Central memory CD4-positive, alpha-beta T cell (primary cell): ENCODE results near the gene AADACL2.
"Not testable (repeated sequence)": the region's sequence is repeated elsewhere in the genome, so short reads cannot be mapped to it uniquely, and the experiment has no call there.

Experiments
- DNase-seq: peaks from one replicate; pipeline ENCODE4 v3.0.0; 2022
- total RNA-seq, 3 experiments: gene quantifications; one replicate each; lab custom pipeline; 2026; lab: John Stamatoyannopoulos, UW

Gene AADACL2, protein sequence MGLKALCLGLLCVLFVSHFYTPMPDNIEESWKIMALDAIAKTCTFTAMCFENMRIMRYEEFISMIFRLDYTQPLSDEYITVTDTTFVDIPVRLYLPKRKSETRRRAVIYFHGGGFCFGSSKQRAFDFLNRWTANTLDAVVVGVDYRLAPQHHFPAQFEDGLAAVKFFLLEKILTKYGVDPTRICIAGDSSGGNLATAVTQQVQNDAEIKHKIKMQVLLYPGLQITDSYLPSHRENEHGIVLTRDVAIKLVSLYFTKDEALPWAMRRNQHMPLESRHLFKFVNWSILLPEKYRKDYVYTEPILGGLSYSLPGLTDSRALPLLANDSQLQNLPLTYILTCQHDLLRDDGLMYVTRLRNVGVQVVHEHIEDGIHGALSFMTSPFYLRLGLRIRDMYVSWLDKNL
- total RNA-seq, result 0 reads per million in 3 experiments

- no peak for DNase-seq
Measured at GRCh38 chr3:151733613-151734012, at the start of gene AADACL2. Gene AADACL2, plus strand, starts transcription at chr3:151733927. Its CDS starts 109 bp downstream, at chr3:151734036.

- no peak for DNase-seq
Measured at GRCh38 chr3:151684094-151684493, 49.6 kb upstream of the AADACL2 start.

DNA sequence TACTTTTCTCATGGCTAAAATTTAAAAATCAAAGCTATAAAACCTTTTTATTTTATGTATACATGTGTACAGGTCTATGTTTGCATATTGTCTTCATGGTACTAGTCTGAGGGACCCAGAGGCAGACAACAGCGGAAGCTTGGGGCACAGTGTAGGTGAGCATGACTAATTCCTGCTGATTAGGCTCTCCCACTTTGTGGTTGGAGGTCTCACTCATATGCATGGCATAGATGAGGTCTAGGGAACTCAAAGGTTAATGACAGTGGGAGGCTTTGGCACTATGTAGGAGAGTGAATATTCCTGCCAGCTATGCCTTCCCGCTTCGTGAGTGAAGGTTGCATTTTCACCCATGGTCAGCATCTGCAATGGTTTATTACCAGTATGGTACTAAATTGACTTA, 47.5 kb upstream of the AADACL2 start:
- DNase-seq, result no peak

GRCh38 chr3:151687076-151687475, 46.7 kb upstream of the AADACL2 start:
- DNase-seq, result no peak

DNA sequence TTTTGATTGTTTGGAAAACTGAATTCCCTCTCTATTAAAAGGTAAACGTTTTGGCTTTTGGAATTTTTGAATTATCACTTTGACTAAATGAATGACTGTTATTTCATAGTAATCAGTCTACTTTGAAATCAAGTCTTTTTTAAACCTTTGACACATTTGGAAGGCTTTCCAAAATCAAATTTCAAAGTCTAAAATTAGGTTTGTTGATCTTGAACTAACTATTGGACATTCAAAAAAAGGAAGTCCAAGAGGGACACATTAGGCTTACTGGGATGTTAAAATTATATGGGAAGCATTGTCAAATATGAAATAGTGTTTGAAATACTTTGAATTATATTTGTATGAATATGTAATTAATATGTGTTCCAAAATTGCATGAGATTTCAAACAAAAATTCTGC, 45.2 kb upstream of the AADACL2 start:
- no peak for DNase-seq

GRCh38 chr3:151690645-151691044, 43.1 kb upstream of the AADACL2 start:
- DNase-seq, result no peak

DNA sequence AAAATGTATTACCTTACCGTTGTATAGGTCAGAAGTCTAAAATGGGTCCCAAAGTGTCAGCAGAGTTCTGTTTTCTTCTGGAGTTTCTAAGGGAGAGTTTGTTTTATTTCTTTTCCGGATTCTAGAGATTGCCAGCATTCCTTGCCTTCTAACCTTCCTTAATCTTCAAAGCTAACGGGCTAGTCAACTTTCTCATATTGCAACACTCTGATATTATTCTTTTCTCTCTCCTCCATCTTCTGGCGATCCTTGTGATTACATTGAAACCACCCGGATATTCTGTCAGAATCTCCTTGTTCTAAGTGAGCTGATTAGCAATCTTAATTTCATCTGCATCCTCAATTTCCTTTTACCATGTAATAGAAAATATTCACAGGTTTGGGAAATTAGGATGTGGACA, 36.2 kb upstream of the AADACL2 start:
- no peak for DNase-seq

DNA sequence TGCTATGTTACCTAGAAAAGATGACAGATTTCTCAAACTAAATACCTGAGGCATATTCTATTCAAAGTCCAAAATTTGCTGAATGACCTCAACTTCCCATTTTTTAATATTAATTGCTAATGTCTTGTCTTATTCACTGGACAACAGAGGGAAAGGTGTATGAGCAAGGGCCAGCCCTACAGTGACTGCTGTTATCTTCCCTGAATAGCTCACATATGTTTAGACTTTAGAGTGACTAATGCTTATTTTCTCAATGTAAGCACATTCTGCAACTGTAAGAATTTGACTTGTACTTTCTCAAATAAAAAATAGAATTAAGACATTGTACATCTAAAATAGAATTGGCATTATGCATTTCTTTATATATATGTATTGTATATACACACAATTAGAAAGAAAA, 26.5 kb upstream of the AADACL2 start:
- no peak for DNase-seq

- DNase-seq, result no peak
Measured at GRCh38 chr3:151708868-151709267, 24.9 kb upstream of the AADACL2 start.

DNA sequence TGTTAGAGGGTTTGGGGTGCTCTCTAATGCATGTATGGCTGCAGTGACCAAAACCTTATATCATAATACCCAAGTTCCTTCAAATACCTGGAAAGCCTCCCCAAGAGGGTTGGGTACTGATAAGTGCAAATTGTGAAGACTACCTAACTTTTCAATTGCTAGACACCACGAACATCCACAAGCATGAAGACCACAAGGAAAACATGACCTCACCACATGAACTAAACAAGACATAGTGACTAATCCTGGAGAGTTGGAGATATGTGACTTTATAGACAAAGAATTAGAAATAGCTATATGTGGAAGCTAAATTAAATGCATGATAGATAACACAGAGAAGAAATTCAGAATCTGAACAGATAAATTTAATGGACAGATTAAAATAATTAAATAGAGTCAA, 23.9 kb upstream of the AADACL2 start:
- DNase-seq, result no peak

DNA sequence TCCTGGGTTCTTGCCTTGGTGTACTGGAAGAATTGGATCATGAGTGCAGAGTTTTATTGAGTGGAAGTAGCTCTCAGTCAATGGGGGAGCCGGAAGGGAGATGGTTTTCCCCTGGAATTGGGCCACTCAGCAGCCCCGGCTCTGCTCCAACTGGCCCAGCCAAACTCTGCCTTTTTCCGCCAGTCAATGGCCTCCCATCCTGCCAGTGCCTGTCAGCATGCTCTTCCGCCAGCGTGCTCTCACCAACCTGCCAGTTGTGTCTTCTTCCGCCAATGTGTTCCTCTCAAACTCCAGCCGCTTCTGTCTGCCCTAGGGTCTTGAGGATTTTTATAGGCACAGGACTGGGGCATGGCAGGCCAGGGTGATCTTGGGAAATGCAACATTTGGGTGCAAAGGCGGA, 12.4 kb upstream of the AADACL2 start:
- no peak for DNase-seq

- no peak for DNase-seq
Measured at GRCh38 chr3:151722856-151723255, 10.9 kb upstream of the AADACL2 start.

- DNase-seq, result no peak
Measured at GRCh38 chr3:151724576-151725562, 8.9 kb upstream of the AADACL2 start.

DNA sequence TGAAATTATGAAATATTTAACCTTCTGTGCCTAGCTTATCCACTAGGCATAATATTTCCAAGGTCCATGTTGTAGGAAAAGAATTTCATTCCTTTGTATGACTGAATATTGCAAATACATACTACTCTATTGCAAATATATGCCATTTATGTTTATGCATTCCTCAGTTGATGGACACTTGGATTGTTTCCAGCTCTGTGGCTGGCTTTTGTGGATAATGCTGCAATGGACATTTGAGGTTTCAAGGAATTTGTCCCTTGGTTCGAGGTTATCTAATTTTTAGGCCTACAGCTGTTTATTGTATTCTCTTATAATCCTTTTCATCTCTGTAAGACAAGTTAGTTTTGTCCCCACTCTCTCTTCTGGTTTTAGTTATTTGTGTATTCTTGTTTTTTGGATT, 7.7 kb upstream of the AADACL2 start:
- no peak for DNase-seq

DNA sequence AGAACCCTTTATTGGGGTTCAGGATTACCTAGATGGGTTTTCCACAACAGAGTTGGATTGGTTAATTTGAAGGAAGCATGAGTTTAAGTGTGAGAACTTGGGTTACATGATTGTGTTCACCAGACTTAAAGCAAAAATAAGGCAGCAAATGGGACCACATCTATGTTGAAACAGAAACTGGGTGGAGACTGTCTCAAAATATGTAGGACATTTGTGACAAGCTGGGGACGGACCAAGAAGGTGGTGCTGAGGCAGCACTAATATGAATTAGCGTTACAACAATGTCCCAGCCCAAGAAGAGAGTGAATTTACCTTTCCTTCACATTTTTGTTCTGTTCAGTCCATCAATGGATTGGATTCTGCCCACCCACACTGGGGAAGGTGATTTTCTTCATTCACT, 866 bp upstream of the AADACL2 start:
- DNase-seq, result no peak

GRCh38 chr3:151740581-151740980, 6.9 kb downstream of the AADACL2 start:
- no peak for DNase-seq

DNA sequence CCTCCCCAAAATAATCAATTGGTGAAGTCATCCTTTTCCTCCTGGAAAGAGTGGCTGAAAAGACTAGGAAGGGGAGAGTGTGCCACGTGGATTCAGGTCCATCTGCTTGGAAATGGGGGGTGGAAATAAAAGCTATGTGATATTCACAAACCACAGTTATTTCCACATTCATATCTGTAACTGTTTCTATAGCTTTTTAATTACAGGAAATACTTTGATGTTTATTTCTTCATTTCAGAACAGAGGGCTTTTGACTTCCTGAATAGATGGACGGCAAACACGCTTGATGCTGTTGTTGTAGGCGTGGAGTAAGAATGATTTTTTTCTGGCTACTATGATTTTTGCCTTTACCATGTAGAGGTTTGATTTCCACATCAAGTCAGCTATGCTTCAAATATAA, 10.1 kb downstream of the AADACL2 start:
- DNase-seq, result no peak

- no peak for DNase-seq
Measured at GRCh38 chr3:151750181-151750580, 16.5 kb downstream of the AADACL2 start.

GRCh38 chr3:151750678-151751077, 17.0 kb downstream of the AADACL2 start:
- no peak for DNase-seq

DNA sequence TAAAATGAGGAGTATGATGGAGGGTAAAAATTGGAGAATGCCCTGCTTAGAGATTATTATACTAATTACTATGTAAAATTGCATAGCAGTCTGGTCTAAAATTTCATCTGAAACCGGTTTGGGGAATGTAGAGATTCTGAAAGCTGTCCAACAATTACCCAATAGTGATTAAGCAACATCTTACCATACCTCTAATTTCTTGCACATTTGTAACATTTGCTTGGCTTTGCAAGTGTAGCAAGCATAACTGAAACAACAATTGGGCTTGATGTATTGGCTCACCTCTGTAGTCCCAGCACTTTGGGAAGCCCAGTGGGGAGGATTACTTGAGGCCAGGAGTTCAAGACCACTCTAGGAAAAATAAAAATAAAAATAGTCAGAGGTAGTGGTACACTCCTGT, 17.4 kb downstream of the AADACL2 start:
- no peak for DNase-seq

DNA sequence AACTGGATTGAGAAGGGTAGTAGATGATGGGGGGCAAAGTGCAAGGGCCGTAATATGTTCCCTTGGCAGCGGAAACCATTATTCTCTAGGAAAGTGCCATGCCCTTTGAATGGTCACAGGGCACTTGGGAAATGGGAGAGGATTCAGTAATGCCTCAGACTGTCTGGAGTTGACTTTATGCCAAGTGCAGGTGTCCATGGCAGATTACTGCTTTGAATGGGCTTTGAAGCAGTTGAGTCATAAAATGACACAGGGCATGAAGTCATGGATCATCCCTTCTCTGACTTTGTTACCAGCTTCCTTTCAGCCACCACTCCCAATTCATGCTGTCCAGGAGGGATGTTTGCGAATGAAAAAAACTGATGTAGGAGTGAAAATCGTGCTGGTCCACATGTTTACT, 20.1 kb downstream of the AADACL2 start:
- DNase-seq, result no peak

DNA sequence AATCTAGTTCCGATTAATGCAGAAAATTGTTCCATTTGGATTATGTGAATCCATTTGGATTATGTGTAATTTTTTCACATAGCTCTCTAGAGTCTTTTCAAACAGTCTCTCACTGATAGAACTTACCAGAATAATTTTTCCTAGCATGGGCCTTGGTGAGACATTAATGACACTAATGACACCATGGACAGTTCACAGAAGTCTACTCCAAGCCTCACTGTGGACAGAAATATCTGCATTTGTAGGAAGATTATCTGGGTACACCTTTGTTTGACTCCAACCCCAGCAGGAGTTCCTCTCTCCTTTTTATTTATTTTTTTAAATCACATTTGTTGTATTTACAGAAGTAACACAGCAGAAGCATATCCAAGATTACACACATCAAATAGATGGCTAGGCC, 27.9 kb downstream of the AADACL2 start:
- no peak for DNase-seq

GRCh38 chr3:151764699-151765098, 31.0 kb downstream of the AADACL2 start:
- not testable (repeated sequence) for DNase-seq

DNA sequence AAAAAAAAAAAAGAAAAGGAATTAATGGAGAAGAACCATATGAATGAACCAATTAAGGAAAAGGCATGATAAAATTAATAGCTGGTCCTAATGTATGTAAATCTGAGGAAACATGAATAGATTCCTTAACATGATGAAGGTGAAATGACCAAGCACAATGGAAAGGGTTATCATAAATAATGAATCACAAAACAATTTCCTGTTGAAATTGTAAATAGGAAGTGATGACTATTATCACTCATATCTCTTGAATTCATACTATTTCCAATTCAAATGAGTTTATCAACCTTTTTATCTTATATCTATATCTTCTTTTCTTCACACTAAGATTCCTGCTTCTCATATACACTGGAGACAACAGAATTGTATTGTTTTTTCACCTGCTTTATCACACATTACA, 32.0 kb downstream of the AADACL2 start:
- no peak for DNase-seq
